ENCODE data around the gene BPIFB6.

GRCh38 chr20:33082546-33082945, 51.1 kb downstream of the BPIFB6 start:
- TF ChIP-seq YY1 (IDR thresholded peaks at IDR 0.05; ENCODE audit: insufficient read depth, insufficient read length) (no peak), ZNF274 (IDR thresholded peaks at IDR 0.05; ENCODE audit: low read depth, low read length) (no peak), SUZ12 (IDR thresholded peaks at IDR 0.05; ENCODE audit: extremely low read depth, insufficient read depth, insufficient read length) (no peak)

All from NT2/D1 (cell line).